ENCODE data around the gene ARHGAP15. TPM values are rescaled to one million over a fixed set of nuclear protein-coding genes. Genes with fewer than 3 reads are reported as not detected.
A peak's percentile ranks its signal among the peaks of the same experiment; 100 is the strongest.

The ARHGAP15 gene
- total RNA-seq, 1 donor from 2014 or later = not detected

GRCh38 chr2:143264851-143265250 lies 135.6 kb downstream of the ARHGAP15 start:
- no peak overlapping the region for H3K27ac Mint-ChIP-seq (ENCODE audit: unreplicated experiment)
- no peaks in the 10 kb centered on the region for H3K27me3 Mint-ChIP-seq (ENCODE audit: low read depth, unreplicated experiment)
- TF ChIP-seq EZH2 (IDR thresholded peaks at IDR 0.05; ENCODE audit: insufficient read depth, low read length) (no peak), CTCF (IDR thresholded peaks at IDR 0.05; ENCODE audit: insufficient read depth, low read depth, low read length) (no peak)
- no peak overlapping the region for H3K4me3 ChIP-seq (ENCODE audit: insufficient read depth, low read depth, low read length)
- DNase-seq (ENCODE audit: low read depth) (peak; percentile 90), FAIRE-seq (no peak)
- H3K27me3 ChIP-seq (ENCODE audit: insufficient read depth, low read length) = no peaks in the 10 kb centered on the region
- H3K4me1 Mint-ChIP-seq (ENCODE audit: low read depth, unreplicated experiment) = no peaks in the 10 kb centered on the region
- H3K27ac ChIP-seq (ENCODE audit: low read depth, low read length) = no peak overlapping the region
- no peaks in the 10 kb centered on the region for H3K9me3 Mint-ChIP-seq (ENCODE audit: unreplicated experiment)
- H3K36me3 ChIP-seq (ENCODE audit: insufficient read depth, low read length) = no peaks in the 10 kb centered on the region
- no peak overlapping the region for H3K4me3 Mint-ChIP-seq (ENCODE audit: unreplicated experiment)
- no peaks in the 10 kb centered on the region for H3K9me3 ChIP-seq (ENCODE audit: insufficient read depth, low read depth, low read length)
- H4K20me1 ChIP-seq (ENCODE audit: insufficient read depth, low read length) = no peaks in the 10 kb centered on the region
- H3K4me2 ChIP-seq (ENCODE audit: low read length) = no peak overlapping the region
- H3K36me3 Mint-ChIP-seq (ENCODE audit: low read depth, unreplicated experiment) = no peaks in the 10 kb centered on the region
- H2AFZ ChIP-seq (ENCODE audit: low read depth, low read length) = no peak overlapping the region
- no peak overlapping the region for H3K9ac ChIP-seq (ENCODE audit: low read length)
- H3K4me1 ChIP-seq (ENCODE audit: insufficient read depth, low read length) = no peaks in the 10 kb centered on the region
- H3K79me2 ChIP-seq (ENCODE audit: insufficient read depth, low read length) = no peaks in the 10 kb centered on the region

DNA sequence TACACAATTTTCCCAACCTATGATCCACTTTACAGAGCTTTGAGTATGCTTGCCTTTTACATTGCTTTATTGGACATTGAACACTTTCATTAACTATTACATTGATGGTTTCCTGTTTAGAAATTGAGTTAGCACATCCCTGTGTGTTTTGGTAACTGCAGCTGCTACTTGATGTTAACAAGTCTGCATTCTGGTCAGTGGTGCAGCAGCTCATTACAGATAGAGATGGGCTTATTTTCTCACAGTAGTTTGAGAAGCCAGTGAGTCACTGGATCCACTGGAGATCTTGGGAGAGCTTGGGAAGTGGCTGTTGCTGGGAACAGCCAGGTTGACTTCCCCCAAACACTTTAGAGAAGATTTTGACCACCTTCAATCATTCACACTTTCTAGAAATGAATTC lies 150.5 kb downstream of the ARHGAP15 start:
- H3K9me3 ChIP-seq (ENCODE audit: insufficient read depth, low read depth, low read length) = no peaks in the 10 kb centered on the region
- Mint-ChIP-seq H3K9me3 (ENCODE audit: unreplicated experiment) (no peaks in the 10 kb centered on the region), H3K4me3 (ENCODE audit: unreplicated experiment) (no peak overlapping the region), H3K27me3 (ENCODE audit: low read depth, unreplicated experiment) (peaks cover 1% of the 10 kb centered on the region), H3K27ac (ENCODE audit: unreplicated experiment) (no peak overlapping the region), H3K4me1 (ENCODE audit: low read depth, unreplicated experiment) (no peaks in the 10 kb centered on the region), H3K36me3 (ENCODE audit: low read depth, unreplicated experiment) (no peaks in the 10 kb centered on the region)
- no peak overlapping the region for H3K27ac ChIP-seq (ENCODE audit: low read depth, low read length)
- H3K36me3 ChIP-seq (ENCODE audit: insufficient read depth, low read length) = no peaks in the 10 kb centered on the region
- no peak overlapping the region for H2AFZ ChIP-seq (ENCODE audit: low read depth, low read length)
- no peaks in the 10 kb centered on the region for H3K79me2 ChIP-seq (ENCODE audit: insufficient read depth, low read length)
- FAIRE-seq (no peak), DNase-seq (ENCODE audit: low read depth) (no peak)
- H3K4me2 ChIP-seq (ENCODE audit: low read length) = no peak overlapping the region
- no peaks in the 10 kb centered on the region for H4K20me1 ChIP-seq (ENCODE audit: insufficient read depth, low read length)
- no peak overlapping the region for H3K9ac ChIP-seq (ENCODE audit: low read length)
- H3K4me3 ChIP-seq (ENCODE audit: insufficient read depth, low read depth, low read length) = no peak overlapping the region
- H3K4me1 ChIP-seq (ENCODE audit: insufficient read depth, low read length) = no peaks in the 10 kb centered on the region
- H3K27me3 ChIP-seq (ENCODE audit: insufficient read depth, low read length) = no peaks in the 10 kb centered on the region
- TF ChIP-seq CTCF (IDR thresholded peaks at IDR 0.05; ENCODE audit: insufficient read depth, low read depth, low read length) = no peak
- TF ChIP-seq EZH2 (IDR thresholded peaks at IDR 0.05; ENCODE audit: insufficient read depth, low read length) = no peak

- H3K27me3 ChIP-seq (ENCODE audit: insufficient read depth, low read length) = no peaks in the 10 kb centered on the region
- peaks cover 1% of the 10 kb centered on the region for H3K27me3 Mint-ChIP-seq (ENCODE audit: low read depth, unreplicated experiment)
- no peaks in the 10 kb centered on the region for H3K9me3 Mint-ChIP-seq (ENCODE audit: unreplicated experiment)
- no peaks in the 10 kb centered on the region for H4K20me1 ChIP-seq (ENCODE audit: insufficient read depth, low read length)
- H3K4me1 ChIP-seq (ENCODE audit: insufficient read depth, low read length) = no peaks in the 10 kb centered on the region
- H3K4me2 ChIP-seq (ENCODE audit: low read length) = no peak overlapping the region
- TF ChIP-seq EZH2 (IDR thresholded peaks at IDR 0.05; ENCODE audit: insufficient read depth, low read length) (no peak), CTCF (IDR thresholded peaks at IDR 0.05; ENCODE audit: insufficient read depth, low read depth, low read length) (no peak)
- no peak overlapping the region for H3K27ac ChIP-seq (ENCODE audit: low read depth, low read length)
- no peaks in the 10 kb centered on the region for H3K36me3 ChIP-seq (ENCODE audit: insufficient read depth, low read length)
- DNase-seq (ENCODE audit: low read depth) (no peak), FAIRE-seq (no peak)
- no peak overlapping the region for H3K9ac ChIP-seq (ENCODE audit: low read length)
- H3K4me3 Mint-ChIP-seq (ENCODE audit: unreplicated experiment) = no peak overlapping the region
- H3K4me1 Mint-ChIP-seq (ENCODE audit: low read depth, unreplicated experiment) = no peaks in the 10 kb centered on the region
- H2AFZ ChIP-seq (ENCODE audit: low read depth, low read length) = no peak overlapping the region
- no peaks in the 10 kb centered on the region for H3K79me2 ChIP-seq (ENCODE audit: insufficient read depth, low read length)
- H3K4me3 ChIP-seq (ENCODE audit: insufficient read depth, low read depth, low read length) = no peak overlapping the region
- H3K27ac Mint-ChIP-seq (ENCODE audit: unreplicated experiment) = no peak overlapping the region
- no peaks in the 10 kb centered on the region for H3K9me3 ChIP-seq (ENCODE audit: insufficient read depth, low read depth, low read length)
- no peaks in the 10 kb centered on the region for H3K36me3 Mint-ChIP-seq (ENCODE audit: low read depth, unreplicated experiment)
Observed at GRCh38 chr2:143280097-143280757, 151.0 kb downstream of the ARHGAP15 start.
